A549 (cell line): Measurements from ENCODE around the gene RPL6. TPM values are rescaled to one million over a fixed set of nuclear protein-coding genes. Genes with fewer than 3 reads are reported as not detected.
A peak's percentile ranks its signal among the peaks of the same experiment; 100 is the strongest.

Experiments
- ATAC-seq, 2 experiments: fragments of 200-7000 bp in 1 of 2; fragments of >200 bp in 1 of 2; cut with Nextera tagmentation in 1 of 2; cut with Tn5 transposase in 1 of 2; 3 replicates each; pipeline versions ENCODE4 v1.8.0 to v1.9.1; 2018 to 2020; ENCODE audit warnings: mild to moderate bottlenecking in 1 of 2, moderate library complexity in 1 of 2
- CTCF ChIA-PET: fragments of 300-600 bp; sonication (Branson Sonifier 250); formaldehyde crosslinking; extraction: SDS; loops from one replicate; lab custom pipeline; 2021; ENCODE audit warnings: antibody characterized with exemption, inconsistent platforms; lab: Yijun Ruan, JAX
- POLR2A ChIA-PET: fragments of 350-600 bp; formaldehyde crosslinking; extraction: SDS; loops from one replicate; lab custom pipeline; 2021; ENCODE audit warnings: antibody characterized with exemption, inconsistent platforms; lab: Yijun Ruan, JAX
- DNase-seq, 2 experiments: peaks; one replicate each; pipeline versions ENCODE4 v3.0.0 to v3.0.0-alpha.2; 2011 to 2016; ENCODE audit warnings: low read depth in 1 of 2, low spot score in 1 of 2
- FAIRE-seq: peaks from 2 replicates; lab custom pipeline; 2011; peaks lifted over from hg19 to GRCh38; lab: Jason Lieb, UNC
- H3K27ac ChIP-seq, 2 experiments: fragments of >200 bp; sonication (Bioruptor Twin); formaldehyde crosslinking; 3 replicates each; pipeline ENCODE4 v1.5.1; 2016 to 2017
- H3K4me1 ChIP-seq: fragments of >200 bp; sonication (Bioruptor Twin); formaldehyde crosslinking; 3 replicates; pipeline ENCODE4 v1.6.1; 2016
- H3K4me2 ChIP-seq: fragments of >200 bp; sonication (Bioruptor Twin); formaldehyde crosslinking; 3 replicates; pipeline ENCODE4 v1.6.1; 2016
- H3K4me3 ChIP-seq: fragments of >200 bp; sonication (Bioruptor Twin); formaldehyde crosslinking; 3 replicates; pipeline ENCODE4 v1.5.1; 2016
- H3K9me3 ChIP-seq: fragments of >200 bp; sonication (Bioruptor Twin); formaldehyde crosslinking; 3 replicates; pipeline ENCODE4 v1.6.1; 2016
- CBX2 ChIP-seq: fragments of 200-600 bp; sonication (generic); IDR thresholded peaks from 2 replicates; pipeline ENCODE4 v1.6.1; 2016; ENCODE audit warnings: low read depth, mild to moderate bottlenecking, borderline replicate concordance
- CEBPB ChIP-seq, 2 experiments: fragments of >200 bp in 1 of 2; sonication (Bioruptor Twin) in 1 of 2; formaldehyde crosslinking in 1 of 2; IDR thresholded peaks; 2 replicates each; pipeline ENCODE4 v1.6.1; 2012 to 2016
- CHD2 ChIP-seq: fragments of 150-350 bp; IDR thresholded peaks from 2 replicates; pipeline ENCODE4 v1.6.1; 2014; ENCODE audit warnings: low read length; ENCODE audit not compliant: partially characterized antibody
- CHD4 ChIP-seq: fragments of 200-600 bp; sonication (generic); IDR thresholded peaks from 2 replicates; pipeline ENCODE4 v1.6.1; 2016; ENCODE audit warnings: antibody characterized with exemption, mild to moderate bottlenecking, borderline replicate concordance
- EP300 ChIP-seq, 2 experiments: fragments of >200 bp; sonication (Bioruptor Twin); formaldehyde crosslinking; IDR thresholded peaks; 2 replicates in 1 of 2; 3 replicates in 1 of 2; pipeline ENCODE4 v1.6.1; 2016 to 2017
- FOSB ChIP-seq: fragments of 250-450 bp; sonication (Bioruptor Pico); IDR thresholded peaks from 2 replicates; pipeline ENCODE4 v1.5.0; 2020; ENCODE audit warnings: mild to moderate bottlenecking, moderate library complexity
- FOSL2 ChIP-seq, 2 experiments: fragments of 450-650 bp in 1 of 2; fragments of >200 bp in 1 of 2; sonication (Bioruptor Twin) in 1 of 2; formaldehyde crosslinking; IDR thresholded peaks; 2 replicates each; pipeline versions ENCODE4 v1.5.0 to v1.6.1; 2016 to 2020; ENCODE audit warnings: mild to moderate bottlenecking in 1 of 2, moderate library complexity in 1 of 2
- HOXA7 ChIP-seq: fragments of 250-450 bp; sonication (Bioruptor Pico); IDR thresholded peaks from 2 replicates; pipeline ENCODE4 v1.5.0; 2020; ENCODE audit warnings: mild to moderate bottlenecking, moderate library complexity
- HOXB13 ChIP-seq: fragments of 250-450 bp; sonication (Bioruptor Pico); IDR thresholded peaks from 2 replicates; pipeline ENCODE4 v1.5.0; 2020; ENCODE audit warnings: low read depth, mild to moderate bottlenecking, moderate library complexity
- JUN ChIP-seq, 2 experiments: fragments of >200 bp; sonication (Bioruptor Twin); formaldehyde crosslinking; IDR thresholded peaks; 2 replicates in 1 of 2; 3 replicates in 1 of 2; pipeline ENCODE4 v1.6.1; 2016 to 2017
- JUNB ChIP-seq: fragments of >200 bp; sonication (Bioruptor Twin); formaldehyde crosslinking; IDR thresholded peaks from 2 replicates; pipeline ENCODE4 v1.6.1; 2016
- KDM1A ChIP-seq: fragments of 200-600 bp; sonication (generic); IDR thresholded peaks from 2 replicates; pipeline ENCODE4 v1.6.1; 2016; ENCODE audit warnings: low read depth, mild to moderate bottlenecking
- KDM5A ChIP-seq: fragments of 200-600 bp; sonication (generic); IDR thresholded peaks from 2 replicates; pipeline ENCODE4 v1.6.1; 2016; ENCODE audit warnings: antibody characterized with exemption, mild to moderate bottlenecking
- NPAS2 ChIP-seq: fragments of 250-450 bp; sonication (Bioruptor Pico); IDR thresholded peaks from 2 replicates; pipeline ENCODE4 v1.8.0; 2022; ENCODE audit warnings: mild to moderate bottlenecking, moderate library complexity, borderline replicate concordance
- NR3C1 ChIP-seq: fragments of >200 bp; sonication (Bioruptor Twin); formaldehyde crosslinking; IDR thresholded peaks from 3 replicates; pipeline ENCODE4 v1.6.1; 2017
- POLR2A ChIP-seq: IDR thresholded peaks from 2 replicates; pipeline ENCODE4 v1.6.1; 2012; ENCODE audit warnings: mild to moderate bottlenecking, low read length
- SREBF2 ChIP-seq: fragments of 450-650 bp; IDR thresholded peaks from 2 replicates; pipeline ENCODE4 v1.6.1; 2014; ENCODE audit warnings: mild to moderate bottlenecking, moderate library complexity
- TFCP2L1 ChIP-seq: fragments of 250-450 bp; sonication (Bioruptor Pico); IDR thresholded peaks from 2 replicates; pipeline ENCODE4 v1.5.0; 2021; ENCODE audit warnings: mild to moderate bottlenecking
- ZC3H11A ChIP-seq: fragments of 450-650 bp; IDR thresholded peaks from 2 replicates; pipeline ENCODE4 v1.6.1; 2014; ENCODE audit warnings: antibody characterized with exemption, mild to moderate bottlenecking
- ZNF302 ChIP-seq: fragments of 250-450 bp; sonication (Bioruptor Pico); IDR thresholded peaks from 2 replicates; pipeline ENCODE4 v1.9.0; 2021; ENCODE audit warnings: inconsistent platforms, mild to moderate bottlenecking, moderate library complexity
- WGBS: methylation state at CpG from one replicate; pipeline ENCODE4 v1.1.6; 2017; ENCODE audit errors: missing lambda C conversion rate; 5-methylcytosine and 5-hydroxymethylcytosine counted together
- polyA plus RNA-seq, 4 experiments: library from polyadenylated mRNA; depleted of rRNA in 3 of 4; stranded (reverse); fragments of >200 nt; fragmentation: RNase III in 1 of 4; extraction: RNeasy Plus Mini Kit Qiagen cat#74134 plus additional on column Dnase treatment in 1 of 4; gene quantifications; 2 replicates in 3 of 4; 3 replicates in 1 of 4; pipeline ENCODE4 v1.2.3, GENCODE V29; 2011 to 2017
- TF ChIP-seq, protein P1 (sequence below): fragments of 450-650 bp; IDR thresholded peaks from 2 replicates; pipeline ENCODE4 v1.6.1; 2014; ENCODE audit warnings: antibody characterized with exemption
- TF ChIP-seq, protein P2 (sequence below): IDR thresholded peaks from 2 replicates; pipeline ENCODE4 v1.6.1; 2012

The RPL6 gene
- polyA plus RNA-seq, 2 of the 4 experiments (the other 2 are of a cell fraction): 1,661 to 2,889 TPM

DNA sequence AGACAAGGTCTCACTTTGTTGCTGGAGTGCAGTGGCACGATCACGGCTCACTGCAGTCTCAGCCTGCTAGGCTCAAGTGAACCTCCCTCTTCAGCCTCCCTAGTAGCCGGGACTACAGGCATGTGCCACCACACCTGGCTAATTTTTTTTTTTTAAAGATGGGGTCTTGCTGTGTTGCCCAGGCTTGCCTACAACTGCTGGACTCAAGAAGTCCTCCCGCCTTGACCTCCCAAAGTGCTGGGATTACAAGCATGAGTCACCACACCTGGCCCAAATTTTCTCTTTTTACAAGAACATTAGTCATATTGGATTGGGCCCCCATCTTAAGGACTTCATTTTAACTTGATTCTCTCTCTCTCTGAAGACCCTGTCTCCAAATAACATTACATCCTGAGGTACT, 20.2 kb downstream of the RPL6 start:
- H3K4me3 ChIP-seq: no peak overlapping the region
- 43% methylated on average over 4 of the region's 4 CpGs for WGBS
- H3K4me2 ChIP-seq: no peak overlapping the region
- no peak for ATAC-seq
- H3K27ac ChIP-seq: no peak overlapping the region
- CTCF ChIA-PET: interaction anchor here (0.9 to 3.1 kb wide), 3 partner anchors 11 to 191 kb away, joined by 3 to 80 read pairs (median 31); no protein-coding TSS in a partner anchor
- H3K9me3 ChIP-seq: no peaks in the 10 kb centered on the region
- H3K4me1 ChIP-seq: no peaks in the 10 kb centered on the region
- TF ChIP-seq NR3C1: no peak
- no peak for TF ChIP-seq FOSL2 (IDR thresholded peaks at IDR 0.05)
- peak; percentile 26; the same call in 1 of the 2 replicates for TF ChIP-seq FOSL2 (CRISPR knock-in tag; IDR thresholded peaks at IDR 0.05)
- TF ChIP-seq, protein P1, sequence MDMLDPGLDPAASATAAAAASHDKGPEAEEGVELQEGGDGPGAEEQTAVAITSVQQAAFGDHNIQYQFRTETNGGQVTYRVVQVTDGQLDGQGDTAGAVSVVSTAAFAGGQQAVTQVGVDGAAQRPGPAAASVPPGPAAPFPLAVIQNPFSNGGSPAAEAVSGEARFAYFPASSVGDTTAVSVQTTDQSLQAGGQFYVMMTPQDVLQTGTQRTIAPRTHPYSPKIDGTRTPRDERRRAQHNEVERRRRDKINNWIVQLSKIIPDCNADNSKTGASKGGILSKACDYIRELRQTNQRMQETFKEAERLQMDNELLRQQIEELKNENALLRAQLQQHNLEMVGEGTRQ: no peak
- no peak for DNase-seq
- POLR2A ChIA-PET: no interaction called here
- no peak for FAIRE-seq

GRCh38 chr12:112386726-112387125, 22.7 kb downstream of the RPL6 start:
- DNase-seq: no peak
- Histone ChIP-seq H3K4me1 (no peaks in the 10 kb centered on the region; the same call in 2 of the 3 replicates), H3K4me2 (no peak overlapping the region), H3K4me3 (no peak overlapping the region), H3K9me3 (no peaks in the 10 kb centered on the region), H3K27ac (no peak overlapping the region)
- CTCF ChIA-PET: interaction anchor here (0.6 to 3.1 kb wide), 62 partner anchors 9 to 567 kb away, joined by 3 to 80 read pairs (median 4); partner anchors contain the start of genes NAA25 and TRAFD1
- ATAC-seq: no peak
- POLR2A ChIA-PET: interaction anchor here (0.5 to 1.0 kb wide), 4 partner anchors 15 to 278 kb away, joined by 3 to 7 read pairs (median 3); partner anchors contain the start of gene NAA25
- WGBS: 91% methylated on average over 3 of the region's 3 CpGs
- no peak for FAIRE-seq
- TF ChIP-seq HOXB13 (CRISPR knock-in tag) (no peak), ZC3H11A (no peak), JUNB (no peak), KDM1A (no peak), EP300 (IDR thresholded peaks at IDR 0.05) (no peak), SREBF2 (no peak), CHD4 (no peak), CHD2 (no peak), TFCP2L1 (CRISPR knock-in tag) (no peak), HOXA7 (CRISPR knock-in tag) (no peak), JUN (IDR thresholded peaks at IDR 0.05) (no peak), POLR2A (no peak), CEBPB (IDR thresholded peaks at IDR 0.05) (no peak; a peak in 1 of 4 replicates), NPAS2 (CRISPR knock-in tag) (no peak), CBX2 (no peak), ZNF302 (CRISPR knock-in tag) (no peak)
- TF ChIP-seq, protein P2, sequence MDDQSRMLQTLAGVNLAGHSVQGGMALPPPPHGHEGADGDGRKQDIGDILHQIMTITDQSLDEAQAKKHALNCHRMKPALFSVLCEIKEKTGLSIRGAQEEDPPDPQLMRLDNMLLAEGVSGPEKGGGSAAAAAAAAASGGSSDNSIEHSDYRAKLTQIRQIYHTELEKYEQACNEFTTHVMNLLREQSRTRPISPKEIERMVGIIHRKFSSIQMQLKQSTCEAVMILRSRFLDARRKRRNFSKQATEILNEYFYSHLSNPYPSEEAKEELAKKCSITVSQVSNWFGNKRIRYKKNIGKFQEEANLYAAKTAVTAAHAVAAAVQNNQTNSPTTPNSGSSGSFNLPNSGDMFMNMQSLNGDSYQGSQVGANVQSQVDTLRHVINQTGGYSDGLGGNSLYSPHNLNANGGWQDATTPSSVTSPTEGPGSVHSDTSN: no peak

DNA sequence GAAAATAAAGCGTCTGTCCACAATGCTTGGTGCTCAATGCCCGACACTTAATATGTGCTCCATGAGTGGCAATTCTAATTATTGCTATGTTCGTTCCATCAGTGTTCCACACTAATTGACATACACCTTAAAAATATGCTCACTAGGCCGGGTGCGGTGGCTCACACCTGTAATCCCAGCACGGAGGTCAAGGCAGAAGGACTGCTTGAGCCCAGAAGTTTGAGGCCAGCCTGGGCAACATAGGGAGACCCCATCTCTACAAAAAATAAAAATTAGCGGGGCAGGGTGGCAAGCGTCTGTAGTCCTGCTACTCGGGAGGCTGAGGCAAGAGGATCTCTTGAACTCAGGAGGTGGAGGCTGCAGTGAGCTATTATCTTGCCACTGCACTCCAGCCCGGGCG, 26.5 kb downstream of the RPL6 start:
- no peak for DNase-seq
- POLR2A ChIA-PET: no interaction called here
- peak overlapping the region; percentile 84 to 94 for H3K27ac ChIP-seq
- 84% methylated on average over 11 of the region's 11 CpGs for WGBS
- TF ChIP-seq FOSB (CRISPR knock-in tag): no peak
- TF ChIP-seq KDM5A: no peak
- no peak for ATAC-seq
- no peaks in the 10 kb centered on the region for H3K9me3 ChIP-seq
- CTCF ChIA-PET: no interaction called here
- FAIRE-seq: no peak
- H3K4me2 ChIP-seq: peak overlapping the region; percentile 82
- H3K4me3 ChIP-seq: peak overlapping the region; percentile 100
- peaks cover 5% of the 10 kb centered on the region; the same call in 2 of the 3 replicates for H3K4me1 ChIP-seq
